ENCODE data around the gene BORA. TPM values are rescaled to one million over a fixed set of nuclear protein-coding genes. Genes with fewer than 3 reads are reported as not detected.

BORA gene
- total RNA-seq, 2 donors from 2014 or later: 15.2 to 16.6 TPM

GRCh38 chr13:72798817-72799216 lies 71.1 kb downstream of the BORA start:
- H3K36me3 Mint-ChIP-seq (ENCODE audit: low read depth): peaks cover 78% of the 10 kb centered on the region
- H3K27ac Mint-ChIP-seq: no peak overlapping the region

GRCh38 chr13:72804301-72804700 lies 76.6 kb downstream of the BORA start:
- no peaks in the 10 kb centered on the region for H3K27me3 Mint-ChIP-seq
- peaks cover 73% of the 10 kb centered on the region for H3K36me3 Mint-ChIP-seq (ENCODE audit: low read depth)
- no peak overlapping the region for H3K4me3 Mint-ChIP-seq
- no peak overlapping the region for H3K27ac Mint-ChIP-seq
- H3K9me3 Mint-ChIP-seq: no peaks in the 10 kb centered on the region
- H3K4me1 Mint-ChIP-seq: no peaks in the 10 kb centered on the region
- ATAC-seq (replicated peaks): no peak

More at GRCh38 chr13:72798817-72799216, 71.1 kb downstream of the BORA start:
- Mint-ChIP-seq H3K27me3 (no peaks in the 10 kb centered on the region), H3K4me3 (no peak overlapping the region), H3K9me3 (no peaks in the 10 kb centered on the region), H3K4me1 (no peaks in the 10 kb centered on the region)
- no peak for ATAC-seq (replicated peaks)

Other genes with a start within 250 kb of the BORA start
- 10 to 100 TPM; 17.4 to 27.0 TPM for gene MZT1, start 294 bp upstream of the BORA start, total RNA-seq
- 10 to 100 TPM; 40.7 to 50.5 TPM for gene DIS3, start 54.0 kb downstream of the BORA start, total RNA-seq
- gene PIBF1, start 54.2 kb downstream of the BORA start, total RNA-seq: 10 to 100 TPM; 20.7 to 27.7 TPM

Measured in activated T-helper 17 cell treated with anti-CD3 and anti-CD28 coated beads, Interleukin-2, amount 50 U/mL, for 72 hours (primary cell).